ENCODE measurements around the gene MBOAT2.

- TF ChIP-seq CTCF (conservative IDR thresholded peaks at IDR 0.05; ENCODE audit: low read length) (no peak), EZH2phosphoT487 (IDR thresholded peaks at IDR 0.05; ENCODE audit: borderline replicate concordance) (no peak)
Measured at GRCh38 chr2:9027884-9028283, 24.4 kb upstream of the MBOAT2 start.

All from Loucy (cell line).